Ascending aorta (tissue), 2 donors: ENCODE measurements around the gene ITPRIPL2. TPM values are rescaled to one million over a fixed set of nuclear protein-coding genes. Genes with fewer than 3 reads are reported as not detected.

Experiments used
- DNase-seq, 2 donors: peaks; one replicate each; pipeline ENCODE4 v3.0.0-alpha.2; 2019; ENCODE audit warnings: low spot score in 2 of 2
- H3K27ac ChIP-seq, 2 donors: fragments of 200-600 bp; sonication (generic); one replicate each; pipeline ENCODE4 v1.5.1; 2016 to 2017; ENCODE audit warnings: mild to moderate bottlenecking in 1 of 2
- H3K27me3 ChIP-seq: fragments of 200-600 bp; sonication (generic); one replicate; pipeline ENCODE4 v1.5.1; 2017
- H3K36me3 ChIP-seq, 2 donors: fragments of 200-600 bp; sonication (generic); one replicate each; pipeline ENCODE4 v1.5.1; 2016
- H3K4me1 ChIP-seq, 2 donors: fragments of 200-600 bp; sonication (generic); one replicate each; pipeline ENCODE4 v1.5.1; 2016 to 2017; ENCODE audit warnings: mild to moderate bottlenecking in 1 of 2
- H3K4me3 ChIP-seq, 2 donors: fragments of 200-600 bp; sonication (generic); one replicate each; pipeline ENCODE4 v1.5.1; 2016 to 2017; ENCODE audit warnings: mild to moderate bottlenecking in 1 of 2
- H3K9me3 ChIP-seq, 2 donors: fragments of 200-600 bp; sonication (generic); one replicate each; pipeline ENCODE4 v1.5.1; 2016
- CTCF ChIP-seq, 3 experiments: fragments of 200-600 bp in 2 of 3; fragments of 450-650 bp in 1 of 3; sonication (generic) in 2 of 3; IDR thresholded peaks; one replicate each; pipeline ENCODE4 v1.5.1; 2016 to 2019; ENCODE audit warnings: antibody characterized with exemption in 3 of 3, mild to moderate bottlenecking in 1 of 3, moderate library complexity in 1 of 3
- intact Hi-C: fragments of 100-400 bp; cut with DNase I; formaldehyde crosslinking; loops from one replicate; pipeline ENCODE4 v1.15.1; 2023
- total RNA-seq: library from RNA; depleted of rRNA; stranded (reverse); fragments of >200 nt; gene quantifications from one replicate; pipeline ENCODE4 v1.1.0, GENCODE V29; 2016

ITPRIPL2 gene
- total RNA-seq, 1 donor from 2014 or later, result 94.5 TPM

- TF ChIP-seq CTCF (IDR thresholded peaks at IDR 0.05), result no peak
- Histone ChIP-seq H3K9me3 (no peaks in the 10 kb centered on the region), H3K4me1 (no peaks in the 10 kb centered on the region), H3K27me3 (no peaks in the 10 kb centered on the region), H3K36me3 (no peaks in the 10 kb centered on the region), H3K27ac (no peak overlapping the region), H3K4me3 (no peak overlapping the region)
- intact Hi-C loops, result no loop called here
- no peak for DNase-seq
Observed at GRCh38 chr16:19148189-19148588, 34.4 kb downstream of the ITPRIPL2 start.

- DNase-seq, result no peak
- H3K36me3 ChIP-seq, result no peaks in the 10 kb centered on the region
- no peaks in the 10 kb centered on the region for H3K4me1 ChIP-seq
- peaks cover 0 to 2% of the 10 kb centered on the region in 2 donors for H3K9me3 ChIP-seq
- intact Hi-C loops, result no loop called here
- no peaks in the 10 kb centered on the region for H3K27me3 ChIP-seq
- no peak overlapping the region for H3K4me3 ChIP-seq
- TF ChIP-seq CTCF (IDR thresholded peaks at IDR 0.05), result no peak
- H3K27ac ChIP-seq, result no peak overlapping the region
Observed at GRCh38 chr16:19151310-19151709, 37.5 kb downstream of the ITPRIPL2 start.

GRCh38 chr16:19152042-19152441 lies 38.3 kb downstream of the ITPRIPL2 start:
- H3K4me3 ChIP-seq, result no peak overlapping the region
- H3K36me3 ChIP-seq, result no peaks in the 10 kb centered on the region
- no peak for DNase-seq
- peaks cover 0 to 2% of the 10 kb centered on the region in 2 donors for H3K9me3 ChIP-seq
- no peaks in the 10 kb centered on the region for H3K4me1 ChIP-seq
- no peak overlapping the region for H3K27ac ChIP-seq
- intact Hi-C loops, result no loop called here
- no peaks in the 10 kb centered on the region for H3K27me3 ChIP-seq
- TF ChIP-seq CTCF (IDR thresholded peaks at IDR 0.05), result no peak

GRCh38 chr16:19153876-19154275 lies 40.1 kb downstream of the ITPRIPL2 start:
- H3K27me3 ChIP-seq, result no peaks in the 10 kb centered on the region
- H3K27ac ChIP-seq, result no peak overlapping the region
- H3K4me1 ChIP-seq, result no peaks in the 10 kb centered on the region
- TF ChIP-seq CTCF (IDR thresholded peaks at IDR 0.05), result no peak
- H3K9me3 ChIP-seq, result peaks cover 0 to 2% of the 10 kb centered on the region in 2 donors
- intact Hi-C loops, result no loop called here
- no peaks in the 10 kb centered on the region for H3K36me3 ChIP-seq
- H3K4me3 ChIP-seq, result no peak overlapping the region
- DNase-seq, result no peak

GRCh38 chr16:19162085-19162484 lies 48.3 kb downstream of the ITPRIPL2 start:
- intact Hi-C loops, result loop anchor here (10.0 kb wide), 1 partner anchor 343 kb away; no protein-coding TSS in a partner anchor
- no peak for TF ChIP-seq CTCF (IDR thresholded peaks at IDR 0.05)
- Histone ChIP-seq H3K9me3 (no peaks in the 10 kb centered on the region), H3K4me3 (no peak overlapping the region), H3K27me3 (no peaks in the 10 kb centered on the region), H3K36me3 (no peaks in the 10 kb centered on the region), H3K4me1 (no peaks in the 10 kb centered on the region), H3K27ac (no peak overlapping the region)
- DNase-seq, result no peak

GRCh38 chr16:19163215-19163614 lies 49.5 kb downstream of the ITPRIPL2 start:
- no peak overlapping the region for H3K4me3 ChIP-seq
- no peak for TF ChIP-seq CTCF (IDR thresholded peaks at IDR 0.05)
- peaks cover 3 to 4% of the 10 kb centered on the region in 2 donors for H3K4me1 ChIP-seq
- H3K27ac ChIP-seq, result no peak overlapping the region
- H3K27me3 ChIP-seq, result no peaks in the 10 kb centered on the region
- DNase-seq, result no peak
- no peaks in the 10 kb centered on the region for H3K36me3 ChIP-seq
- H3K9me3 ChIP-seq, result no peaks in the 10 kb centered on the region
- intact Hi-C loops, result loop anchor here (10.0 kb wide), 1 partner anchor 342 kb away; no protein-coding TSS in a partner anchor
